GM23338 (cell line): Measurements from ENCODE around the gene TMCC1. TPM values are rescaled to one million over a fixed set of nuclear protein-coding genes. Genes with fewer than 3 reads are reported as not detected.

Experiments used
- ATAC-seq: fragments of 200-7000 bp; cut with Tn5 transposase; 3 replicates; pipeline ENCODE4 v1.9.1; 2020
- DNase-seq: peaks from one replicate; pipeline ENCODE4 v3.0.0-alpha.2; 2015; ENCODE audit warnings: low spot score
- H2AFZ ChIP-seq: fragments of 200-600 bp; sonication (generic); 2 replicates; pipeline ENCODE4 v1.8.0; 2016; ENCODE audit warnings: antibody characterized with exemption, mild to moderate bottlenecking, moderate library complexity
- H3F3A ChIP-seq: fragments of 200-600 bp; sonication (generic); replicated peaks from 2 replicates; pipeline ENCODE4 v1.8.0; 2017; ENCODE audit warnings: antibody characterized with exemption, mixed run types, low read depth
- H3K27ac ChIP-seq: fragments of 200-600 bp; sonication (generic); 2 replicates; pipeline ENCODE4 v1.6.1; 2016; ENCODE audit warnings: low read depth
- H3K27me3 ChIP-seq: fragments of 200-600 bp; sonication (generic); 2 replicates; pipeline ENCODE4 v1.8.0; 2016; ENCODE audit warnings: mild to moderate bottlenecking, mixed run types, moderate library complexity; ENCODE audit not compliant: insufficient read depth
- H3K36me3 ChIP-seq: fragments of 200-600 bp; sonication (generic); 2 replicates; pipeline ENCODE4 v1.8.0; 2016; ENCODE audit warnings: mild to moderate bottlenecking; ENCODE audit not compliant: insufficient read depth
- H3K4me1 ChIP-seq: fragments of 200-600 bp; sonication (generic); 2 replicates; pipeline ENCODE4 v1.8.0; 2016; ENCODE audit warnings: mild to moderate bottlenecking, moderate library complexity; ENCODE audit not compliant: insufficient read depth
- H3K4me2 ChIP-seq: fragments of 200-600 bp; sonication (generic); 2 replicates; pipeline ENCODE4 v1.7.1; 2017; ENCODE audit warnings: mixed run types
- H3K4me3 ChIP-seq: fragments of 200-600 bp; sonication (generic); 2 replicates; pipeline ENCODE4 v1.6.1; 2016; ENCODE audit warnings: mixed run types
- H3K79me2 ChIP-seq: fragments of 200-600 bp; sonication (generic); replicated peaks from 2 replicates; pipeline ENCODE4 v1.8.0; 2017; ENCODE audit warnings: mild to moderate bottlenecking; ENCODE audit not compliant: insufficient read depth
- H3K9me2 ChIP-seq: fragments of 200-600 bp; sonication (generic); 2 replicates; pipeline ENCODE4 v1.8.0; 2017; ENCODE audit not compliant: insufficient read depth
- H4K20me1 ChIP-seq: fragments of 200-600 bp; sonication (generic); replicated peaks from 2 replicates; pipeline ENCODE4 v1.8.0; 2017; ENCODE audit warnings: mild to moderate bottlenecking; ENCODE audit not compliant: insufficient read depth
- H3K27ac Mint-ChIP-seq: 2 replicates; pipeline ENCODE4 v1.8.0; 2020; ENCODE audit warnings: inconsistent platforms, mild to moderate bottlenecking, moderate library complexity, mixed read lengths
- H3K27me3 Mint-ChIP-seq: 3 replicates; pipeline ENCODE4 v1.8.0; 2022; ENCODE audit warnings: low read depth, mild to moderate bottlenecking, moderate library complexity, mixed read lengths, inconsistent platforms; ENCODE audit not compliant: insufficient read depth, poor library complexity
- H3K36me3 Mint-ChIP-seq: 3 replicates; pipeline ENCODE4 v1.8.0; 2021; ENCODE audit warnings: low read depth, mild to moderate bottlenecking, inconsistent platforms, moderate library complexity, mixed read lengths
- H3K4me1 Mint-ChIP-seq: 3 replicates; pipeline ENCODE4 v1.8.0; 2020; ENCODE audit warnings: mild to moderate bottlenecking, inconsistent platforms, mixed read lengths
- H3K4me3 Mint-ChIP-seq: 3 replicates; pipeline ENCODE4 v1.8.0; 2021; ENCODE audit warnings: moderate library complexity, mild to moderate bottlenecking, inconsistent platforms, mixed read lengths
- H3K9me3 Mint-ChIP-seq: 3 replicates; pipeline ENCODE4 v1.8.0; 2020; ENCODE audit warnings: moderate library complexity, mild to moderate bottlenecking, inconsistent platforms, mixed read lengths
- CREB1 ChIP-seq: fragments of 250-450 bp; sonication (Bioruptor Pico); IDR thresholded peaks from 2 replicates; pipeline ENCODE4 v1.5.0; 2020; ENCODE audit warnings: low read depth, mild to moderate bottlenecking, moderate library complexity
- JUNB ChIP-seq: IDR thresholded peaks from one replicate; pipeline ENCODE4 v1.6.1; 2016; ENCODE audit warnings: antibody characterized with exemption; ENCODE audit not compliant: unreplicated experiment
- NANOG ChIP-seq: IDR thresholded peaks from 2 replicates; pipeline ENCODE4 v1.6.1; 2016; ENCODE audit warnings: antibody characterized with exemption, borderline replicate concordance
- POLR2AphosphoS5 ChIP-seq: IDR thresholded peaks from 2 replicates; pipeline ENCODE4 v1.6.1; 2016; ENCODE audit warnings: antibody characterized with exemption, low read depth
- REST ChIP-seq: IDR thresholded peaks from one replicate; pipeline ENCODE4 v1.6.1; 2018; ENCODE audit warnings: antibody characterized with exemption; ENCODE audit not compliant: unreplicated experiment
- STAT1 ChIP-seq: IDR thresholded peaks from one replicate; pipeline ENCODE4 v1.6.1; 2016; ENCODE audit warnings: antibody characterized with exemption; ENCODE audit not compliant: unreplicated experiment
- ZNF114 ChIP-seq: fragments of 250-450 bp; sonication (Bioruptor Pico); IDR thresholded peaks from 2 replicates; pipeline ENCODE4 v1.5.0; 2020; ENCODE audit warnings: mild to moderate bottlenecking, moderate library complexity
- ZNF331 ChIP-seq: fragments of 250-450 bp; sonication (Bioruptor Pico); IDR thresholded peaks from 2 replicates; pipeline ENCODE4 v1.5.0; 2020; ENCODE audit warnings: low read depth, mild to moderate bottlenecking, moderate library complexity
- ZNF462 ChIP-seq: fragments of 250-450 bp; sonication (Bioruptor Pico); IDR thresholded peaks from 2 replicates; pipeline ENCODE4 v1.5.0; 2020; ENCODE audit warnings: mild to moderate bottlenecking, moderate library complexity
- polyA plus RNA-seq: library from polyadenylated mRNA; unstranded; fragments of >200 nt; fragmentation: Nextera tagmentation; extraction: Ambion mirVana; gene quantifications from 2 replicates; pipeline ENCODE4 v1.2.1, GENCODE V29; 2016
- total RNA-seq: library from RNA; depleted of rRNA; stranded (reverse); fragments of >200 nt; shearing (Covaris generic); gene quantifications from 2 replicates; pipeline ENCODE4 v1.2.3, GENCODE V29; 2014

Gene TMCC1
- total and polyA plus RNA-seq, 2 experiments from 2014 or later = 8.2 to 18.4 TPM

GRCh38 chr3:129629011-129629410, 264.5 kb downstream of the TMCC1 start:
- Histone ChIP-seq H2AFZ (no peak overlapping the region), H3K27ac (no peak overlapping the region), H3K4me3 (no peak overlapping the region), H3K4me1 (peaks cover 13% of the 10 kb centered on the region), H3K36me3 (no peaks in the 10 kb centered on the region), H3K27me3 (no peaks in the 10 kb centered on the region), H3F3A (peaks cover 3% of the 10 kb centered on the region; the same call in 1 of the 2 replicates), H4K20me1 (no peaks in the 10 kb centered on the region), H3K79me2 (no peaks in the 10 kb centered on the region), H3K9me2 (no peaks in the 10 kb centered on the region), H3K4me2 (no peak overlapping the region)
- H3K27me3 Mint-ChIP-seq = peaks cover 17% of the 10 kb centered on the region
- no peak for TF ChIP-seq ZNF462
- no peak for TF ChIP-seq JUNB
- no peak for TF ChIP-seq CREB1 (CRISPR knock-in tag)
- TF ChIP-seq POLR2AphosphoS5 = no peak
- no peak for TF ChIP-seq ZNF331 (CRISPR knock-in tag)
- no peak for TF ChIP-seq STAT1
- TF ChIP-seq ZNF114 (CRISPR knock-in tag) = no peak
- no peaks in the 10 kb centered on the region for H3K36me3 Mint-ChIP-seq
- no peak overlapping the region for H3K4me3 Mint-ChIP-seq
- ATAC-seq (no peak), DNase-seq (no peak)
- no peaks in the 10 kb centered on the region for H3K9me3 Mint-ChIP-seq
- peaks cover 22% of the 10 kb centered on the region for H3K4me1 Mint-ChIP-seq
- no peak overlapping the region for H3K27ac Mint-ChIP-seq

GRCh38 chr3:129628169-129628522, 265.4 kb downstream of the TMCC1 start:
- Histone ChIP-seq H3K27ac (no peak overlapping the region), H3K9me2 (no peaks in the 10 kb centered on the region), H4K20me1 (no peaks in the 10 kb centered on the region), H3K4me3 (peak overlapping the region; percentile 67), H3K4me1 (peaks cover 13% of the 10 kb centered on the region), H3K4me2 (peak overlapping the region; percentile 87), H3K36me3 (no peaks in the 10 kb centered on the region), H3K79me2 (no peaks in the 10 kb centered on the region), H3F3A (peaks cover 3% of the 10 kb centered on the region; the same call in 1 of the 2 replicates), H2AFZ (no peak overlapping the region), H3K27me3 (no peaks in the 10 kb centered on the region)
- DNase-seq (no peak), ATAC-seq (no peak)
- Mint-ChIP-seq H3K36me3 (no peaks in the 10 kb centered on the region), H3K4me3 (peak overlapping the region; percentile 93), H3K4me1 (peaks cover 19% of the 10 kb centered on the region), H3K9me3 (no peaks in the 10 kb centered on the region), H3K27ac (no peak overlapping the region), H3K27me3 (peaks cover 17% of the 10 kb centered on the region)
- TF ChIP-seq NANOG (no peak), REST (no peak)
